Anterior cingulate cortex (tissue), 58 donors: ENCODE results near the gene PPIF.
A peak's percentile ranks its signal among the peaks of the same experiment; 100 is the strongest.

Experiments used
- DNase-seq, 58 donors: peaks; one replicate each; lab custom pipeline; 2025; lab: John Stamatoyannopoulos, UW

Gene PPIF

DNA sequence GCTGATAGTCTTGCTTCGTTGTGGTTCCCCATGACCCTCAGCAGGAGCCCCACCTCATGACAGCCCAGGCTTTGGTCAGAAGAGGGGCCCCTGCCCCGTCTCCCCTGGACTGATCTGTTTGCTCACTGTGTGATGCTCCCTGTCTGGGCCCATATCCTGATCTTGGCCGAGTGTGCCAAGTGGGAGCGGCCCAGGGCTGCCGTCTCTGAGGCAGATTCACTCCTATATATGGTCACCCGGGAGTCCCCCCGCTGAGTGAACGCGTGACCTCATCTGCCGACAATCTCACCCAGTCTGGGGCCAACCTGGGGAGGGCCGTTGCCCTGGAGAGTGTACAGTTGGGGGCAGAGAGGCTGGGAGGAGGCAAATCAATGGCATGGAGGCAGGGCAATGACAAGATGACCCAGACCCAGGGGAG, 34.5 kb downstream of the PPIF start:
- peak in 10 of 58 donors; percentile 45 to 74 (median 60) for DNase-seq

DNA sequence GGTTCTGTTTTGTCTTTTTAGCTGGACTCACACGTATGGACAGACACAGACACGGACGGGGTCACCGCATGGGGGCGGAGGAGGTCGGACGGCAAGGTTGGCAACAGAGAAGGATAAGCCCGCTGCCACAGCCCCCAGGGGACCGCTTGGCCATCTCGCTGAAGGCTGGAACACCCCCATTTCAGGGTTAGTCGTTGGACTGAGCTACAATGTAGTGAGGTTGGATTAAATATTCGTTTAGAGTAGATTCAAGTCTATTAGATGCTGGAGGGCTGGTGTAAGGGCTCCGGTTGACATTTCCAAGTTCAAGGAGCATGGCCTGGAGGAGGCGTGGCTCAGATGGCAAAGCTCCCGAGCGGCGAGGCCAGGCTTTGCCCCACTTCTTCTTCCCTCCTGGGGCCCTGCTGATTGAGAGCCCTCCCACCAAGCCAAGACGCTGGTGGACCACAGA, 35.2 kb downstream of the PPIF start:
- DNase-seq: no peak

DNA sequence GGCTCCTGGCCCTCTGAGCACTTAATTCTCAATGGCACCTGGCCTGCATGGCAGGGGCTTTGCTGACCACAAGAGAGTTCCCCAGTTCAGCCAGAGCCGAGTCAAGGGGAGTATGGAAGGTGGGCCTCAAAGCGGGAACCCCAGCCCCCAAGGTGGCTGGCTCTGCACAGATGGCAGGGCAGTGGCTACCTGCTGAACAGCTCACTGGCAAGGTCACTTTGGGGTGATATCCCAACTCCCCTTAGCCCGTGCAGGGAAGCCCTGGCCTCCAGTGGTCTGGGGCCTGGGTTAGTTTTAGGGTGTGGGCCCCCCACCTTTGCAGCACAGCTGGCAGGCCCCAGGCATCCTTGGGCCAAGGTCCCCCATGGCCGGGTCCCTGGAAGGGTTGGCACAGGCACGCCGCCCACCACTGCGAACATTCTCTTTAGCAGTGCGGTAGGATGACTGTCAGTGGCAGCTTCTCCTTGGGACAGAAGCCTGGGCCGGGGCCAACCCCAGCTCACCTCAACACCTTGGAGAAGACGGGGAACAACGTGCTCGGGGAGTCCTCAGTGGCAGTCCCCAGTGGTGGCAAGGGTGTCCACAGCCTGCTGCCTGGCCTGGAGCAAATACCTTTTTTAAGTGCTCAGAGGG, 36.8 kb downstream of the PPIF start:
- no peak for DNase-seq

DNA sequence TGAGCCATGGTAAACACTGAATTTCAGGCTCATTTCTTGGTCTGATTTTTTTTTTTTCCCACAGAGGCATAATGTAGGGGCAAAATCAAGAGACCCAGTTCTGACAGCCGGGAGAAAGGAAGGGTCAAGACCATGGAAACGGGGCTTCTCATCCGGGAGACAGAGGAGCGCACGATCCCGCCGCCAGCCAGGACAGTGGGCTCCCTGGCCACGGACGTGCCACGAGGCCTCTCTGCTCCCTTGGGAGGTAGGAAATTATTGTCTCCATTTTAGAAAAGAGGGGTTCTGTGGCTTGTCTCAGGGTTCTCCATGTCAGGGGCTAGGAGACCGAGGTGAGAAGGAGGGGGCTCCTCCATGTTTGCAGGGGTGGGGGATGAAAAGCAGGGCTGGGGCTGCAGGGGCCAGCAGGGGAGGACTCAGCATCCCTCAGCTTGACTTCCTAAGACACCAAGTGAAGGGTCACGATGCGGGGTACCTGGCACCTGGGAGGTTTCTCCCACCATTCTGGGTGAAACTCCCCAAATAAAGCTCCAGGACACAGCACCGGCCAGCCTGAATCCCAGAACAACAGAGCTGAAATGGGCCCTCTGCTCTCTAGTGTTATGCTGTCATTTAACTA, 37.6 kb downstream of the PPIF start:
- DNase-seq: no peak

DNA sequence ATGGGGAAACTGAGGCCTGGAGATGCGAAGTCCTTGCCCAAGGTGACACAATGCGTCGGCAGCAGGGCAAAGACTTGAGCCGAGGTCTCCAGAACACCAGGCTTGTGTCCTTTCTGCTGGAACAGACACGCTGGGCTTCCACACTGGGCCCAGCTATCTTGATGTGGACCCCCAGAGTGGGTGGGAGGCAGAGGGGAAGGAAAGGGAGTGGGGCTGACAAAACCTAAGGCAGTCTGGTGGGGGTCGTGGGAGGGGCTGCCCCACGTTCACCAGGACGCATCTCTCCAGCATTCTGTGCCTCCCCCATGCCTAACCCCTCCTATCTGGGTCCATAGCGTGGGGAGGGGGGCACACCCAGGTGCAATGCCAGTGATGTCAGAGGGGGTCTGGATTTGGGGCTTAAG, 38.1 kb downstream of the PPIF start:
- DNase-seq: no peak

DNA sequence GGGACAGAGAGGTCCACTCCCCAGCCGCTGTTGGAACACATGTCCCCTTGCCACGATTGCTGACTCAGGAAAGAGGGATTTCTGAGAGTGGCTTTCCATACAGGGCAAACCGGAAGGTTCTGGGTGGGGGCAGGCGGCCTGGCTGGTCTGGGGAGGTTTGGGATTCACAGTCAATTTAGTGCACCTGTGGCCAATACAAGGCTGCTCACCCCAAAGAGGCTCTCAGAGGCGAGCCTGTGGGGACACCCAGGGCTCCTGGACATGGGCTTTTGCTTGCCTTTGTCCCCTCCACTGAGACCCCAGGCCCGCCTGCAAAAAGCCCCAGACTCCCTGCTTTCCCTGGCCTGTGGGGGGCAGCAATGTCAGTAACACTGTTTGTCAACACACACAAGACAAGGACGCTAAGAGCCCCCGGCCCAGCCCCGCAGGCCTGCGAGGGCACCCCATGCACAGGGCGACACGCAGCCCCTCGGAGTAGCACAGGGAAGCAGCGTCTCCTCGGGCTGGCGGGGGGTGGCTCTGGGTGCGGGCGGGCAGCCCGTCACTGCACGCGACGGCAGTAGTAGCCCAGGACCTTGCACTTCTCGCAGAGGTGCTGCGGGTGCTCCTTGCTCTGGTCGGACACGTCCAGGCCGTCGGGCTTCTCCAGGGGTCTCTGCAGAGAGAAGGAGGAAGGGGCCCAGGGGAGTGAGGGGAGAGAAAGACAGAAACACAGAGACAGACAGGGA, 38.7 kb downstream of the PPIF start:
- no peak for DNase-seq

DNA sequence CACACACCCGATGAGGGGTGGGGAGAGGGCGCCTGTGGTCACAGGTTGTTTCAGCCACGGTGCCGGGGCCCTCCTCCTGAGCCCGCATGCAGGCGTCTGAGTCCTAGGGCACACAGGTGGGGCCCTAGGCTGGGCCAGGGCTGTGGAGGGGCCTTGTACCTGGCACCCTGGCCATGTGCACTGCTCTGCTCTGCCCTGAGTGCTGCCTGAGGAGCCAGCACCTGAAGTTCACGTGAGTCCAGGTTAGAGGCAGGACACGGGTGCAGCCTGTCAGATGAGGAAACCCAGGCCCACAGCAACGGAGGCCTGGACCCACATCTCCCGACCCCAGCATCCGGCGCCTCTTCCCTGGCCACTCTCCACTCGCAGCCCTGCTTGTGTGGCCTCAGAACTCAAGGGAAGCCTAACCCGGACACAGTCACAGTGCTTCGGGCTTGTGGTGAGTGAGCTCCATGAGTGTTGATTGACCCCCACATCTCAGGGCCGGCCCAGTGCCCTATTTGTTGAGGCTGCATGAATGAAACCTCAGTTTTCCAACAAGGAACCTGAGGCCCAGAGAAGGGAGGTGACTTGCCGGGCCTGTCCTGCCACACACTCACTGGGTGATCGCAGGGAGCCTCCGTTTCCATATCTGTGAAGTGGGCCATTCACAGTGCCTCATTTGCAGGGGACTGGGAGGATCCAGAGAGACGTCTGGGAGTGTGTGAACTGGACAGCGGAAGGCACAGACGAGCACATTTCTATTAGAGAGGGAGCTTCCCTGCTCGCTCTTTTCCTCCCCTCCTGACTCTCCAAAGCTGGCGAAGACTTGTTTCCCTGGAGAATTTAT, 39.6 kb downstream of the PPIF start:
- DNase-seq: no peak

DNA sequence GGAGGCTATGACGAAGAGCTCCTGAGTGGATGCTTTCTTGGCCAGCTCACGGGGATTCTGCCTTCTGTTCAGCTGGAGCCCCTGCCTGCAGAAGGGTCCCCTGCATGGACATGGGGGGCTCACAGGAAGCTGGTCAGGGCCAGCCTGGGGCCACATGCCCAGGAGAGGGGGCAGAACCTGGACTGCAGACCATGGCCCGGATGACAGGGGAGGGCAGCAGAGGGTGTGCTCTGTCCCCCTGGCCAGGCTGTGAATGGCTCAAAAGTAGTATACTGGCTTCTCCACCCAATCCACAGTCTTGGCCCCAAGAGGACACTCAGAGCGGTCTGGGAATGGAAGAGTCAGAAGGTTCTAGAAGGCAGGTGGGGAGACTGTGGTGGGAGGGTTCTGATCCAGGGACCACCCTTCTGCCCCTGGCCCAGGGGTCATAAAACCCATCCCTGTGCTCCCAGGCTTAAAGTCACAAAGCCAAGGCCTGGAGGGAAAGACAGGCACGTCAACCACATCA, 40.3 kb downstream of the PPIF start:
- DNase-seq: no peak

DNA sequence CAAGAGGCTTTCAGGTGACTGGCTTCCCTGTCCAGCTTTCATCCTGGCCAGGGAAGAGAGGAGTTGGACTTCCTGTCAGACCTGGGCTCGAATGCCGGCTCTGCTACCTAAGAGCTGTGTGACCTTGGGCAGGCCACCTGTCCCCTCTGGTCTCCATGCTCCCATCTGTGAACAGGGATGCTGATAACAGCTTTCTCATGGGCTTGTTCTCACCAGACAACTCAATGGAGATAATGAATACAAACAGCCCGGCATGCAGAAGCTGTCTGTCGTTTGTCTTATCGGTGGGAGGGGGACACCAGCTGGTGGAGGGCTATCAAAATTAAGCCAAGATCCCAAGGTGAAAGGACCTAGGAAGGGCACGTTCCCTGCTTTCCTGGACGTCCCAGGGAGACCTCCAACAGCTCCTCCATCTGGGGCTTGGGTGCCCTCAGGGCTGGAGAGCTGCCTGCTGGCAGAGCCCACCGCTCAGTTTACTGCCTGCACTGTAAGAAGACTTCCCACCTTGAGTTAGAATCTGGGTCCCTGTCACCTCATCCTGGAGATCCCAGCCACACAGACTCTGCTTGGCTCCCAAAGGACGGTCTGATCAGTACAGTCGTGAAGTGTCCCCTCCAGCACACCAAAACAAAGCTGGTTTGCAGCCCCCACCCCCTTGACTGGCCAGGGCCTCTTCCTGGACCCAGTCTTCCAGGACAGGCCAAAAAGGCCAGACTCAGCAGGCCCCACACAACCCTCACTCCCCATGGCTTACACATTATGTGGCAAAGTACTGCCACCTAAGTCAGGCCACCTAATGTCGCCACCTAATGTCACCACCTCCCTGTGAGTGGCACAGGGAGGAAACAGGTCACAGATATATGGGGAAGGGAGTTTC, 40.9 kb downstream of the PPIF start:
- DNase-seq: no peak

DNA sequence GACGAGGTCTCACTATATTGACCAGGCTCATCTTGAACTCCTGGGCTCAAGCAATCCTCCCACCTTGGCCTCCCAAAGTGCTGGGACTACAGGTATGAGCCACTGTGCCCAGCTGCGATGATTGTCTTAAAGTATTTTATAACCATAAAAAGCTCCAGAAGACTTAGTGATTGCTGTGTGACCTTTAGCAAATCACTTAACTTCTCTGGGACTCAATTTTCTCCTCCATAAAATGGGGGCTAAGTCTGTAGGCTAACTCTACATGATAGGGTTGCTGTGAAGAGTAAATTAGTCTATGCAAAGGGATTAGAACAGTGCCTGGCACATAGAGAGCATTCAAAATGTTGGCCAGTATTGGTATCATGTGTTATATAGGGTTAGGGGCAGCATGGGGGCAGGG, 42.8 kb downstream of the PPIF start:
- DNase-seq: no peak

DNA sequence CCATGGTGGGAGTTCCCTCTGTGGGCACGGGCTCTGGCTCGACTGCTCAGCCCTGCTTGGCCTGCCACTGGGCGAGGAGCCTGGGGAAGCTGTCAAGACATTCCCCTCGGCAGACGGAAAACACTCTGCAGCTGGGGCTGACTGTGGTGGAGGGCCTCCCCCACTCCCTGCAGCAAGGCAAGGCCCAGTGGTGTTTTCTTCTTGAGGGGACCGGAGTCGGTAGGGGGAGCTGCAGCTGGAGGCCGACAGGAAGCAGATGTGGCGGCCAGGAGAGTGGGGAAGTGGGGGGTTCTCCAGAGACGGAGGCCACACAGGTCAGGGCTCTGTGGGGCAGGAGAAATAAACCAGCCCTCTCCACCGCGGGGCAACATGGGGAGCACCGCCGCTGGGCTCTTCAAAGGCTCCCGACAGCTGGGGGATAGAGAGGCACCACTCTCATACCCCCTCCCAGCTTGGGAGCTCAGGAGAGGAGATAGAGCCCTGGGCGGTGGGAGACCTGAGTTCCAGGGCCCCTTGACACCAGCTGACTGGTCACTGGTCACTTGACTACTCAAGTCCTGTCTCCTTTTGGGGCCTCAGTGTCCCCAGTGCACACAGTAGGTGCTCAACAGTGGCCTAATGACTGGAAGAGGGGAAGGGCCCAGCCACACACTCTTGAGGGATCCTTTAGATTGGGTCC, 43.4 kb downstream of the PPIF start:
- DNase-seq: no peak

DNA sequence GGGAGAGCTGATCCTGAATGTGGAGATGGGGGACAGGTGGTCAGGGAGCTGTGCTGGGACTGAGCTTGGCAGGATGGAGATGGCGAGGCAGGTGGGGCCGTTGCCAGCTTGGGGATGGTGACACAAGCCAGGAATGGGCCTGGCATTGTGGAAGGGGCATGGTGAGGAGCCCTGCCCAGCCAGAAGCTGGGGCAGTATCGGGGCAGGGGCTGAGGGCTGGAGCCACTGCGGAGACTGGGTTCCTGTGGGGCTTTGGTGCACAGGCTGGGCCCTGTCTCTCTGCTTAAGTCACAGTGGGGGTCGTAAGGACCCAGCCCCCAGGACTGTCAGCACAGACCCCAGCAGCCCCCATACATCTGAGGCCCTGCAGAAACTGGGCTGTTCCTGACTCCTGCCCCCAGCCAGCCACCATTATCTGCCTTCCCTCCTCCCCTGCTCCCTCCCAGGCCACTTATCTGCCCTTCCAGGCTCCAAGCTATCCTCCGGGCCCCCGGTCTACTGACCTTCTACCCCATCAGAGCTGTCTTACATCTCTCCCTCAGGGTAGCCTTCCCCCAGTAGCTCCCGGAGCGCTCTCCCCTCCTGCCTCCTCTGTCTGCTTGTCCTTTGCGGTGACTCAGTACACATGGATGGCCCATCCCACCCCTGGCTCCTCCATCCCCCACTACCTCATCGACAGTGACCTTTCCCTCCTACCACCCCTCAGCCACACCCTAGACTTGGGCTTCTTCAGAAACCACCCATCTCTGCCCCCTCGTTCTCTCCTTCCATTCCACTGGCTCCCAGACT, 44.2 kb downstream of the PPIF start:
- DNase-seq: no peak

DNA sequence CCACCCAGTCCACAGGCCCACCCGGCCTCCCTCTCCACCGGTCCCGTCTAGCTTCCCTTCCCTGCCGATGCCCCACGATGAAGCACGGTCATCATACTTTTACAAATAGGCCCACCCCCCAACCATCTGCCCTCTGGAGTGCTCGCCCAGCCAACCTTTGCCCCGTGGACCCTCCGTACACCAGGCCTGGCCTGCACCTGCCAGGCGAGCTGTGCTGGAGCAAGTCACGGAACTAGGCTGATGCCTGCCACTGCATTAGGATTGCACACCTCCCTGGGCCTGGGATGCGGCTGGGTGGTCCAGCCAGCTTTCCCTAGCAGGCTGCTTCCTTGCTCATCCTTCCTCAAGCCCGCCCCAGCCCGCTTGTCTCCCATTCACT, 44.7 kb downstream of the PPIF start:
- DNase-seq: no peak

DNA sequence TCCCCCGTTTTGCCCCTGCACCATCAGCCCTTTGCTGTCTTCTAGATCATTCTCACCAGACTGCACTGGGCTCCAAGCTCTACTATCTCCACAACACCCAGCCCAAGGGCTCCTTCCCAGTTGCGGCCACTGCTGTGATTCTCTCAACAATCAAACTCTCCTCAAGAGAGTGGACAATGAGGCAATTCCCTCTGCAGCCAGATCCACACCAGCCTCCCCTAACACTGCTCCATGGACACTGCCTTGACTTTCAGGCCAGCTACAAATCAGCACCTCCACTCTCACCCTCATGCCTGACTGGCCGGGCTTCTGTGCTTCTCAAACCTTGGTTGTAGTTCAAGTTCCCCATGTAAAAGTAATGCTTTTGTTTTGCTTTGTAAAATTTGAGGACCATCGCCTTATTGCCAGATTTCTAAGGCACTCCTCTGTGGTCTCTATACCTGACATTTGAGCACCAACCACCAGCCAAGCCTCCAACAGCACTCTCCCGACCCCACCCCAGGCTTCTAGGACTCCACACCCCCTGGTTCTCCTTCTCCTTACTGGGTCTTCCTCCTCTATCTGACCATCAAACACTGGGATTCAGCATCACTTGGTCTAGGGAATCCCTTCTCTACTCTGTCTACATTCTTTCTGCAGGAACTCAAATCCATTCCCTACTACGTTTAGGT, 45.4 kb downstream of the PPIF start:
- no peak for DNase-seq

DNA sequence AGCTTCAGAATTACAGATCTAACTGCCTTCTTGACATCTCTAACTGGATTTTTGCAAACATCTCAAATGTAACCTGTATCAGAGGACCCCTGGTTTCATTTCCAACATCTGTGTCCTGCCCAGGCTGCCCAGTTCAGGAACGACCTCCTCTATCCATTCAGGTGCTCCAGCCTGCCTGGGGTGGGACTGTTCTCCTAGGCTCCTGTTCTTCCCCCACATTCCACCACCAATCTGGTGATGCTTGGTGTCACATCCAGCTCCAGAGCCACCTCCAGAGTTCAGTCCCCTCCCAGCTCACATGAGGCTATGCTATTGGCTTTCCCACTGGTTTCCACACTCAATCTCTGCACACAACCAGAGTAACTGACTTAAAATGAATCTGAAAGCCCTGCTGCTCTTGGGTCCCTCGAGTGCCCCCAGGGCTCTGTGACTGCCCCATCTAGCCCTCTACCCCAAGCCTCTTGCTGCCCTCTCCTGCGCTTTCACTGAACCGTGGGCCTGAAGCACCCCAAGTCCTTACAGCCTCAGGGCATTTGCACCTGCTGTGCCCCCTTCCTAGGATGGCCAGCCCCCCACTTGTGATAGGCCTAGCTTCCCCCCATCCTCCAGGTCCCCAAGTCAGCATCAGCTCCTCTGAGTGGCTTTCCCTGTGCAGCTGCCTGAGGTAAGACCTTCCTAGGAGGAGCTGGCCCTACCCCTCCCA, 46.1 kb downstream of the PPIF start:
- no peak for DNase-seq

DNA sequence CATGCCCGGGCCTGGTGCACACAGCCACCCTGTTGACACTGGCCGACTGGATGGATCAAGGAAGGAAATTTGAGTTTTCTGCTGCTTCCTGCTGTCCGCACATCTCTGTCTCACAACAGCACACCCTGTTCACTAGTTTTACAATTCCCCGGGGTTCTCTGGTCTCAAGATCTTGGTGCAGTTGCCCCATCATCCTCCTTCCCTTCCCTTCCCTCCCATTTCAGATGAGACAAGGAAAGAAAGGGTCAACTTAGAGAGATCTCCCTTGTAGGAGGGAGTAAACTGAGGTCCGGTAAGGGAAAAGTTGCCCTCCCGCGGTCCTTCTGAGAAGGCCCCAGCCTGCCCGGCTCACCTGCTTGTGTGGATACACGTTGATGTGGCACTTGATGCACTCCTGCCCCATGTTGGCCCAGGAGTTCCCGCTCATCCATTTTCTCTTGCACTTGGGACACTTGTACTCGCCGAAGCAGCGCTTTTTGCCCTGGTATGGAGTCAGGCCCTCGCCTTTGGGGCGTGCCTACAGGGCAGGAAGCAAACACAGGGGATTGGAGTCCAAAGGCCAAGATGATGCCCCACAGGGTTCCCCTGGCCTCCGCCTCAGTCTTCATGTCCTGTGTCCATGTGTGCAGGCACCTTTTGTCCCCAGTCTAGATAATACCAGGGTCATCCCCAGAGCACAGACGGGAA, 46.8 kb downstream of the PPIF start:
- DNase-seq: no peak

DNA sequence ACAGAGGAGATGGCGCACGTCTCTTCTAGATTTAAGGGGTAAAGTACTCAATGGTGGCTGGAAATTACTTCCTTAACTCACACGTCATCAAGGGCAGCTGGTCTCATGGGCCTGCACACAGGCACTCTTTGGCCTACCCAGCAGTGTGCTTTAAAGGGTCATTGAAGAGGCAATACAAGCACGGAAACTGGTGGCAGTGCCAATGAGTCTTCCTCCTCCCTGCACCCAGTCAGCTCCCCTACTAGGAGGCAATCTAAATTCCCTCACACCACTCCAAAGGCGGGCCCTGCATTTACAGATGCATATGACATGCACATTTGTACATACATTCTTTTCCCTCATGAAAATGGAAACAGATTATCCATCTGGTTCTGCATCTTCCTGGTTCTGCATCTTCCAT, 47.4 kb downstream of the PPIF start:
- no peak for DNase-seq
